IMR-90 (cell line): ENCODE data around the gene SPINDOC. TPM values are rescaled to one million over a fixed set of nuclear protein-coding genes. Genes with fewer than 3 reads are reported as not detected.

Experiments
- ATAC-seq: fragments of 200-7000 bp; cut with Tn5 transposase; 2 replicates; pipeline ENCODE4 v1.9.1; 2020; ENCODE audit warnings: low read depth, mild to moderate bottlenecking, moderate library complexity
- BruUV-seq: library from RNA; stranded (reverse); fragments of 400-500 nt; replicated peaks from 2 replicates; lab custom pipeline; 2021; lab: Mats Ljungman, UMichigan
- CTCF ChIA-PET: fragments of 300-600 bp; formaldehyde crosslinking; extraction: SDS; loops from one replicate; lab custom pipeline; 2021; ENCODE audit warnings: antibody characterized with exemption; lab: Yijun Ruan, JAX
- POLR2A ChIA-PET: fragments of 300-600 bp; sonication (Branson Sonifier 250); formaldehyde crosslinking; loops from one replicate; lab custom pipeline; 2022; ENCODE audit warnings: antibody characterized with exemption; ENCODE audit not compliant: unreplicated experiment; lab: Charles Lee
- DNase-seq: peaks from one replicate; pipeline ENCODE4 v3.0.0; 2013
- H2AFZ ChIP-seq: replicated peaks from 2 replicates; pipeline ENCODE3; 2013; ENCODE audit warnings: low read length, mild to moderate bottlenecking; ENCODE audit not compliant: poor library complexity
- H2AK5ac ChIP-seq: 2 replicates; pipeline ENCODE4 v1.6.1; 2013; ENCODE audit warnings: low read depth, low read length, inconsistent platforms
- H2AK9ac ChIP-seq: replicated peaks from 2 replicates; pipeline ENCODE3; 2013; ENCODE audit warnings: mild to moderate bottlenecking, low read depth, low read length, moderate library complexity; ENCODE audit not compliant: poor library complexity
- H2BK120ac ChIP-seq: 2 replicates; pipeline ENCODE4 v1.6.1; 2013; ENCODE audit warnings: low read depth, low read length, inconsistent platforms
- H2BK15ac ChIP-seq: 3 replicates; pipeline ENCODE4 v1.6.1; 2013; ENCODE audit warnings: low read depth, low read length, inconsistent platforms
- H2BK20ac ChIP-seq: 2 replicates; pipeline ENCODE4 v1.6.1; 2013; ENCODE audit warnings: low read depth, mild to moderate bottlenecking, inconsistent platforms, low read length, moderate library complexity
- H2BK5ac ChIP-seq: 2 replicates; pipeline ENCODE4 v1.6.1; 2013; ENCODE audit warnings: mild to moderate bottlenecking, low read depth, low read length, inconsistent platforms; ENCODE audit not compliant: poor library complexity, severe bottlenecking
- H3K14ac ChIP-seq: replicated peaks from 2 replicates; pipeline ENCODE4 v1.6.1; 2013; ENCODE audit warnings: low read depth, low read length, inconsistent platforms
- H3K18ac ChIP-seq: 2 replicates; pipeline ENCODE4 v1.6.1; 2013; ENCODE audit warnings: low read depth, low read length, control low read depth
- H3K23ac ChIP-seq: 2 replicates; pipeline ENCODE4 v1.6.1; 2013; ENCODE audit warnings: low read depth, low read length, inconsistent platforms
- H3K27ac ChIP-seq: 2 replicates; pipeline ENCODE4 v1.5.1; 2013; ENCODE audit warnings: mild to moderate bottlenecking, control low read depth, low read length; ENCODE audit not compliant: insufficient read depth
- H3K27me3 ChIP-seq: 2 replicates; pipeline ENCODE4 v1.6.1; 2013; ENCODE audit warnings: low read length; ENCODE audit not compliant: control insufficient read depth, insufficient read depth
- H3K36me3 ChIP-seq: 2 replicates; pipeline ENCODE4 v1.6.1; 2013; ENCODE audit warnings: low read length, mixed read lengths; ENCODE audit not compliant: control insufficient read depth, insufficient read depth
- H3K4ac ChIP-seq: 2 replicates; pipeline ENCODE4 v1.6.1; 2013; ENCODE audit warnings: low read depth, low read length, inconsistent platforms
- H3K4me1 ChIP-seq: 2 replicates; pipeline ENCODE4 v1.6.1; 2013; ENCODE audit warnings: low read length, mixed read lengths; ENCODE audit not compliant: control insufficient read depth, insufficient read depth
- H3K4me2 ChIP-seq: 2 replicates; pipeline ENCODE4 v1.6.1; 2013; ENCODE audit warnings: low read depth, mild to moderate bottlenecking, control low read depth, low read length, moderate library complexity
- H3K4me3 ChIP-seq: 2 replicates; pipeline ENCODE4 v1.5.1; 2013; ENCODE audit warnings: low read depth, mild to moderate bottlenecking, control low read depth, low read length, moderate library complexity; ENCODE audit not compliant: insufficient read depth
- H3K56ac ChIP-seq: 2 replicates; pipeline ENCODE4 v1.6.1; 2013; ENCODE audit warnings: low read length, inconsistent platforms; ENCODE audit not compliant: insufficient read depth; ENCODE audit errors: extremely low read depth
- H3K79me1 ChIP-seq, 2 experiments: 2 replicates each; pipeline ENCODE4 v1.6.1; 2013; ENCODE audit warnings: low read length in 2 of 2, inconsistent platforms in 1 of 2, low read depth in 1 of 2
- H3K9ac ChIP-seq: 2 replicates; pipeline ENCODE4 v1.6.1; 2013; ENCODE audit warnings: low read depth, low read length, control low read depth
- H3K9me1 ChIP-seq: 2 replicates; pipeline ENCODE4 v1.6.1; 2013; ENCODE audit warnings: low read length, inconsistent platforms; ENCODE audit not compliant: insufficient read depth
- H3K9me3 ChIP-seq: 2 replicates; pipeline ENCODE4 v1.6.1; 2013; ENCODE audit warnings: low read length; ENCODE audit not compliant: control insufficient read depth, insufficient read depth
- H4K20me1 ChIP-seq: 2 replicates; pipeline ENCODE4 v1.6.1; 2013; ENCODE audit warnings: low read length, inconsistent platforms; ENCODE audit not compliant: insufficient read depth
- H4K5ac ChIP-seq: 2 replicates; pipeline ENCODE4 v1.6.1; 2013; ENCODE audit warnings: mild to moderate bottlenecking, low read depth, low read length, control low read depth
- H4K8ac ChIP-seq, 2 experiments: 2 replicates each; pipeline ENCODE4 v1.6.1; 2013; ENCODE audit warnings: low read depth in 2 of 2, low read length in 2 of 2, control low read depth in 1 of 2, inconsistent platforms in 1 of 2
- H4K91ac ChIP-seq: 2 replicates; pipeline ENCODE4 v1.6.1; 2013; ENCODE audit warnings: low read depth, low read length, inconsistent platforms; ENCODE audit not compliant: insufficient read depth
- BHLHE40 ChIP-seq: fragments of 150-350 bp; IDR thresholded peaks from 2 replicates; pipeline ENCODE4 v1.6.1; 2016; ENCODE audit warnings: mild to moderate bottlenecking, low read depth, low read length
- CEBPB ChIP-seq: IDR thresholded peaks from 2 replicates; pipeline ENCODE4 v1.6.1; 2012; ENCODE audit warnings: low read depth, low read length, improper control_type of control experiment
- CHD1 ChIP-seq: IDR thresholded peaks from 2 replicates; pipeline ENCODE4 v1.6.1; 2012; ENCODE audit warnings: low read depth, low read length, improper control_type of control experiment
- CTCF ChIP-seq: conservative IDR thresholded peaks from 2 replicates; pipeline ENCODE4 v1.5.1; 2012; ENCODE audit warnings: mild to moderate bottlenecking, low read depth, low read length, improper control_type of control experiment
- FOS ChIP-seq: fragments of 150-350 bp; IDR thresholded peaks from 2 replicates; pipeline ENCODE4 v1.6.1; 2016; ENCODE audit warnings: low read depth, low read length
- MAFK ChIP-seq: IDR thresholded peaks from 2 replicates; pipeline ENCODE4 v1.6.1; 2012; ENCODE audit warnings: low read depth, low read length, improper control_type of control experiment
- MAZ ChIP-seq: IDR thresholded peaks from 2 replicates; pipeline ENCODE4 v1.6.1; 2012; ENCODE audit warnings: low read depth, mild to moderate bottlenecking, low read length, improper control_type of control experiment, moderate library complexity, borderline replicate concordance
- MXI1 ChIP-seq: IDR thresholded peaks from 2 replicates; pipeline ENCODE4 v1.6.1; 2012; ENCODE audit warnings: low read depth, mild to moderate bottlenecking, low read length, moderate library complexity, borderline replicate concordance
- NFE2L2 ChIP-seq: fragments of 150-350 bp; IDR thresholded peaks from 2 replicates; pipeline ENCODE4 v1.6.1; 2016; ENCODE audit warnings: low read depth, mild to moderate bottlenecking, low read length
- POLR2A ChIP-seq: IDR thresholded peaks from 2 replicates; pipeline ENCODE4 v1.6.1; 2012; ENCODE audit warnings: mild to moderate bottlenecking, low read depth, low read length
- RAD21 ChIP-seq: IDR thresholded peaks from 2 replicates; pipeline ENCODE4 v1.6.1; 2012; ENCODE audit warnings: low read length, improper control_type of control experiment
- RCOR1 ChIP-seq: IDR thresholded peaks from 2 replicates; pipeline ENCODE4 v1.6.1; 2012; ENCODE audit warnings: mild to moderate bottlenecking, low read length, improper control_type of control experiment; ENCODE audit not compliant: insufficient replicate concordance
- RFX5 ChIP-seq: IDR thresholded peaks from 2 replicates; pipeline ENCODE4 v1.8.0; 2012; ENCODE audit warnings: low read depth, mild to moderate bottlenecking, low read length, moderate library complexity
- SMC3 ChIP-seq: fragments of 150-350 bp; IDR thresholded peaks from 2 replicates; pipeline ENCODE4 v1.6.1; 2016; ENCODE audit warnings: low read depth, mild to moderate bottlenecking, antibody characterized with exemption, low read length, moderate library complexity
- USF2 ChIP-seq: fragments of 150-350 bp; IDR thresholded peaks from 2 replicates; pipeline ENCODE4 v1.6.1; 2017; ENCODE audit warnings: mild to moderate bottlenecking, antibody characterized with exemption, low read length, low read depth
- WGBS, 2 experiments: methylation state at CpG; one replicate each; pipeline versions ENCODE4 v1.1.5 to v1.1.7; 2013; ENCODE audit warnings: missing lambda C conversion rate in 2 of 2; ENCODE audit not compliant: insufficient read length in 1 of 2; ENCODE audit errors: extremely low coverage in 2 of 2; 5-methylcytosine and 5-hydroxymethylcytosine counted together
- dilution Hi-C: fragments of 300-500 bp; cut with HindIII; formaldehyde crosslinking; loops from one replicate; pipeline ENCODE4 v1.14.3; 2018; ENCODE audit warnings: low sequenced_read_pairs; ENCODE audit not compliant: unreplicated experiment
- in situ Hi-C: fragments of 300-500 bp; cut with MboI; formaldehyde crosslinking; loops from 3 replicates; pipeline ENCODE4 v1.14.3; 2019; ENCODE audit warnings: low sequenced_read_pairs, inconsistent platforms, mixed read lengths
- intact Hi-C: fragments of 100-400 bp; cut with micrococcal nuclease; formaldehyde crosslinking; loops from 2 replicates; pipeline ENCODE4 v1.10.0; 2022
- polyA plus RNA-seq, 3 experiments: library from polyadenylated mRNA; depleted of rRNA; stranded (reverse); fragments of >200 nt; gene quantifications; 2 replicates each; pipeline ENCODE4 v1.2.3, GENCODE V29; 2012; ENCODE audit warnings: low replicate concordance in 1 of 3
- total RNA-seq: library from RNA; depleted of rRNA; stranded (reverse); fragments of >200 nt; gene quantifications from 2 replicates; pipeline ENCODE4 v1.2.3, GENCODE V29; 2012
- TF ChIP-seq, protein P1 (sequence below): fragments of 150-350 bp; IDR thresholded peaks from 2 replicates; pipeline ENCODE4 v1.6.1; 2016; ENCODE audit warnings: low read depth, mild to moderate bottlenecking, low read length, moderate library complexity, borderline replicate concordance

The SPINDOC gene
- total and polyA plus RNA-seq, 2 of the 4 experiments (the other 2 are of a cell fraction), result 10.0 to 29.9 TPM

- Histone ChIP-seq H3K27me3 (no peaks in the 10 kb centered on the region), H4K91ac (no peak overlapping the region), H3K4me1 (peaks cover 9% of the 10 kb centered on the region), H3K23ac (no peak overlapping the region), H3K9me3 (no peaks in the 10 kb centered on the region), H4K8ac (no peak overlapping the region), H3K9ac (no peak overlapping the region), H3K18ac (no peak overlapping the region), H3K4me2 (no peak overlapping the region), H3K14ac (no peak overlapping the region), H4K5ac (no peak overlapping the region), H2BK15ac (no peak overlapping the region), H4K20me1 (no peaks in the 10 kb centered on the region), H3K4me3 (no peak overlapping the region), H3K56ac (no peak overlapping the region), H2BK20ac (no peak overlapping the region), H2AK5ac (no peak overlapping the region), H2AK9ac (no peak overlapping the region), H3K4ac (no peak overlapping the region), H3K27ac (no peak overlapping the region), H2BK120ac (no peak overlapping the region), H2AFZ (no peak overlapping the region), H2BK5ac (no peak overlapping the region), H3K36me3 (no peaks in the 10 kb centered on the region), H3K79me1 (peaks cover 0 to 4% of the 10 kb centered on the region in 2 experiments; a peak in 1 of 4 replicates), H3K9me1 (peaks cover 8% of the 10 kb centered on the region)
- in situ Hi-C loops (no loop called here), dilution Hi-C loops (no loop called here), intact Hi-C loops (no loop called here)
- BruUV-seq, result no TSS peak
- no CpG with 5 or more reads among the region's 9 CpGs for WGBS, 2 experiments
- ATAC-seq, result no peak
- ChIA-PET POLR2A (interaction anchor here (0.5 kb wide), 1 partner anchor 14 kb away, joined by 4 read pairs; no protein-coding TSS in a partner anchor), CTCF (no interaction called here)
- no peak for TF ChIP-seq NFE2L2
- no peak for TF ChIP-seq POLR2A
- TF ChIP-seq SMC3, result no peak
- TF ChIP-seq, protein P1, sequence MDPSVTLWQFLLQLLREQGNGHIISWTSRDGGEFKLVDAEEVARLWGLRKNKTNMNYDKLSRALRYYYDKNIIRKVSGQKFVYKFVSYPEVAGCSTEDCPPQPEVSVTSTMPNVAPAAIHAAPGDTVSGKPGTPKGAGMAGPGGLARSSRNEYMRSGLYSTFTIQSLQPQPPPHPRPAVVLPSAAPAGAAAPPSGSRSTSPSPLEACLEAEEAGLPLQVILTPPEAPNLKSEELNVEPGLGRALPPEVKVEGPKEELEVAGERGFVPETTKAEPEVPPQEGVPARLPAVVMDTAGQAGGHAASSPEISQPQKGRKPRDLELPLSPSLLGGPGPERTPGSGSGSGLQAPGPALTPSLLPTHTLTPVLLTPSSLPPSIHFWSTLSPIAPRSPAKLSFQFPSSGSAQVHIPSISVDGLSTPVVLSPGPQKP, result no peak
- no peak for TF ChIP-seq CEBPB
- no peak for TF ChIP-seq RFX5
- TF ChIP-seq USF2, result no peak
- no peak for TF ChIP-seq CTCF
- TF ChIP-seq MAFK, result no peak
- no peak for TF ChIP-seq RCOR1
- no peak for TF ChIP-seq MAZ
- no peak for TF ChIP-seq FOS
- TF ChIP-seq BHLHE40, result no peak
- no peak for TF ChIP-seq MXI1
- no peak for TF ChIP-seq RAD21
- no peak for TF ChIP-seq CHD1
- no peak for DNase-seq
Measured at GRCh38 chr11:63805844-63806415, 7.3 kb upstream of the SPINDOC start.
